IMR-90 (cell line): ENCODE results near the gene DNASE2. TPM values are rescaled to one million over a fixed set of nuclear protein-coding genes. Genes with fewer than 3 reads are reported as not detected.

Experiments used
- RFX5 ChIP-seq: IDR thresholded peaks from 2 replicates; pipeline ENCODE4 v1.8.0; 2012; ENCODE audit warnings: low read depth, mild to moderate bottlenecking, low read length, moderate library complexity
- microRNA-seq, 2 experiments: library from miRNA; stranded (forward) in 1 of 2; unstranded in 1 of 2; fragments of 10-50 nt in 1 of 2; fragments of <30 nt in 1 of 2; gene quantifications in 1 of 2; microRNA quantifications in 1 of 2; one replicate each; pipeline versions ENCODE3 to v1.1.0; 2013 to 2020; ENCODE audit not compliant: insufficient read depth in 1 of 2, insufficient read length in 1 of 2, unreplicated experiment in 1 of 2
- polyA plus RNA-seq, 3 experiments: library from polyadenylated mRNA; depleted of rRNA; stranded (reverse); fragments of >200 nt; gene quantifications; 2 replicates each; pipeline ENCODE4 v1.2.3, GENCODE V29; 2012; ENCODE audit warnings: low replicate concordance in 1 of 3
- small RNA-seq, 5 experiments: library from RNA; depleted of rRNA; stranded (forward); fragments of <200 nt; gene quantifications; one replicate each; pipeline ENCODE3, GENCODE V24; 2012
- total RNA-seq: library from RNA; depleted of rRNA; stranded (reverse); fragments of >200 nt; gene quantifications from 2 replicates; pipeline ENCODE4 v1.2.3, GENCODE V29; 2012; rRNA removed
- TF ChIP-seq, protein P1 (sequence below): fragments of 150-350 bp; IDR thresholded peaks from 2 replicates; pipeline ENCODE4 v1.6.1; 2017; ENCODE audit warnings: mild to moderate bottlenecking, antibody characterized with exemption, low read length, low read depth

The DNASE2 gene
- total and polyA plus RNA-seq, 2 of the 4 experiments (the other 2 are of a cell fraction): 9.5 to 31.1 TPM

DNA sequence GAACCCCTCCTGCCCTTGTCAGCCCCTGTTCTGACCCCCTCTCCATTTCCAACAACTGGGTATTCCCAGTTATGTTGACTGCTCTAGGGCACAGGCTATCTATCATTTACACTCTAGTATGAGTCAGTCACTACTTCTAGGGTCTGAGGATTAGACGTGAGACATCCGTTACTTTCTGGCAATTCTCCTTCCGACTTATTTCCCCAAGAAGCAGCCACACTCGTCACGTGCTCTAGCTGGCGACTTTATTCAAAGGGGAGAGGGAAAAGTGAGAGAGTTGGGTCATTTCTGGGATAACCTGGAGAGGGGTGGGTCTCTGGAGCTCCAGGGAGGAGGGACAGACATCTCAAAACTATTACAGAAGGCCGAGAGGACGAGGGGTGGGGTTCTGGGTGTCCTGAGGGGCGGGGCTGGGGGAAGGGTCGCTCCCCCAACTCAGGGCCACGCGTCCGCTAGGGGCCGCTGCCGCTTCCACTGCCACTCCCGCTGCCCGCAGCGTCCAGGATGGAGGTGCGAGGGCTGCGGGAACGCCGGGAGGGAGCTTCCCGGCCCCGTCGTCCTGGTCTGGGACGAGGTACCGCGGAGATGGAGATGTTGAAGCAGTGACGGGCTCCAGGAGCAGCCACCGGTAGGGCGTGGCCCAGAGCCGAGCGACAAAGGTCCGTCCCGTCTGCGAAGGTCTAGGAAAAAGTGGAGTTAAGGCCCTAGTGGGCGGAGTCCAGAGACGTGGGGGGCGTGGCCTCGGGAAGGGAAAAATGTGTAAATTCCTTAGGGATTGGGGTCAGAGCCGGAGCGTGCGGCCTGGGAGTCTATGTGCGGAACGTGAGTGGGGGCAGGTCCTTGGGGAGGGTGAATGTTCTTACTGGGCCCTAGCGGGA, 55.8 kb downstream of the DNASE2 start (continued):
- TF ChIP-seq, protein P1, sequence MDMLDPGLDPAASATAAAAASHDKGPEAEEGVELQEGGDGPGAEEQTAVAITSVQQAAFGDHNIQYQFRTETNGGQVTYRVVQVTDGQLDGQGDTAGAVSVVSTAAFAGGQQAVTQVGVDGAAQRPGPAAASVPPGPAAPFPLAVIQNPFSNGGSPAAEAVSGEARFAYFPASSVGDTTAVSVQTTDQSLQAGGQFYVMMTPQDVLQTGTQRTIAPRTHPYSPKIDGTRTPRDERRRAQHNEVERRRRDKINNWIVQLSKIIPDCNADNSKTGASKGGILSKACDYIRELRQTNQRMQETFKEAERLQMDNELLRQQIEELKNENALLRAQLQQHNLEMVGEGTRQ: peak; percentile 32; the same call in 1 of the 2 replicates
- no peak for TF ChIP-seq RFX5

Small RNA genes within 50 kb of the gene (microRNA-seq; reads per million reads assigned to microRNA genes)
- gene MIR5695 (0 reads per million in 2 experiments), gene MIR6794 (0 reads per million in 2 experiments)

Small RNA genes within 50 kb of the gene (small RNA-seq; reads per million reads assigned to genes)
- gene MIR5695: 0 to 0.41 (median 0) reads per million in 5 experiments
- 0 reads per million in 5 experiments for gene MIR6794

Other genes starting within 250 kb of the DNASE2 start
- gene MAN2B1, start 214.7 kb downstream of the DNASE2 start, total RNA-seq: 10.4 and 10.6 TPM in 2 replicates
- 55.4 and 64.0 TPM in 2 replicates for gene MAN2B1, start 214.7 kb downstream of the DNASE2 start, polyA plus RNA-seq (2012; rRNA removed)
- gene WDR83, start 214.6 kb downstream of the DNASE2 start, total RNA-seq: 5.3 and 5.9 TPM in 2 replicates
- 8.9 and 10.5 TPM in 2 replicates for gene WDR83, start 214.6 kb downstream of the DNASE2 start, polyA plus RNA-seq (2012; rRNA removed)
- gene DHPS, start 199.6 kb downstream of the DNASE2 start, total RNA-seq: 73.3 and 82.8 TPM in 2 replicates
- gene DHPS, start 199.6 kb downstream of the DNASE2 start, polyA plus RNA-seq (2012; rRNA removed): 85.0 and 88.6 TPM in 2 replicates
- gene GNG14, start 193.5 kb downstream of the DNASE2 start, total RNA-seq: not detected in 2 replicates
- not detected in 2 replicates for gene GNG14, start 193.5 kb downstream of the DNASE2 start, polyA plus RNA-seq (2012; rRNA removed)
- gene FBXW9, start 184.8 kb downstream of the DNASE2 start, total RNA-seq: 8.6 and 9.5 TPM in 2 replicates
- 14.2 and 14.4 TPM in 2 replicates for gene FBXW9, start 184.8 kb downstream of the DNASE2 start, polyA plus RNA-seq (2012; rRNA removed)
- gene TNPO2, start 157.5 kb downstream of the DNASE2 start, total RNA-seq: 32.8 and 36.0 TPM in 2 replicates
- 77.2 and 82.3 TPM in 2 replicates for gene TNPO2, start 157.5 kb downstream of the DNASE2 start, polyA plus RNA-seq (2012; rRNA removed)
- gene TRIR, start 146.8 kb downstream of the DNASE2 start, total RNA-seq: 99.2 and 113 TPM in 2 replicates
- gene TRIR, start 146.8 kb downstream of the DNASE2 start, polyA plus RNA-seq (2012; rRNA removed): 201 and 242 TPM in 2 replicates
- 111 and 129 TPM in 2 replicates for gene GET3, start 144.0 kb downstream of the DNASE2 start, total RNA-seq
- gene GET3, start 144.0 kb downstream of the DNASE2 start, polyA plus RNA-seq (2012; rRNA removed): 152 and 178 TPM in 2 replicates
- not detected in 2 replicates for gene BEST2, start 129.7 kb downstream of the DNASE2 start, total RNA-seq
- gene BEST2, start 129.7 kb downstream of the DNASE2 start, polyA plus RNA-seq (2012; rRNA removed): not detected in 2 replicates
- 7.5 and 8.1 TPM in 2 replicates for gene HOOK2, start 105.9 kb downstream of the DNASE2 start, total RNA-seq
- 11.0 and 21.6 TPM in 2 replicates for gene HOOK2, start 105.9 kb downstream of the DNASE2 start, polyA plus RNA-seq (2012; rRNA removed)
- gene JUNB, start 90.0 kb downstream of the DNASE2 start, total RNA-seq: 20.8 and 32.8 TPM in 2 replicates
- gene JUNB, start 90.0 kb downstream of the DNASE2 start, polyA plus RNA-seq (2012; rRNA removed): 109 and 141 TPM in 2 replicates
- 351 and 371 TPM in 2 replicates for gene PRDX2, start 79.6 kb downstream of the DNASE2 start, total RNA-seq
- 378 and 383 TPM in 2 replicates for gene PRDX2, start 79.6 kb downstream of the DNASE2 start, polyA plus RNA-seq (2012; rRNA removed)
- not detected in 2 replicates for gene THSD8, start 79.4 kb downstream of the DNASE2 start, total RNA-seq
- gene THSD8, start 79.4 kb downstream of the DNASE2 start, polyA plus RNA-seq (2012; rRNA removed): 0.68 and 0.90 TPM in 2 replicates
- gene RNASEH2A, start 74.9 kb downstream of the DNASE2 start, total RNA-seq: 44.6 and 45.5 TPM in 2 replicates
- gene RNASEH2A, start 74.9 kb downstream of the DNASE2 start, polyA plus RNA-seq (2012; rRNA removed): 34.9 and 39.4 TPM in 2 replicates
- not detected in 2 replicates for gene RTBDN, start 46.9 kb downstream of the DNASE2 start, total RNA-seq
- 0.07 and 0.14 TPM in 2 replicates for gene RTBDN, start 46.9 kb downstream of the DNASE2 start, polyA plus RNA-seq (2012; rRNA removed)
- gene MAST1, start 42.9 kb downstream of the DNASE2 start, total RNA-seq: 0.28 and 1.1 TPM in 2 replicates
- 0.44 and 0.56 TPM in 2 replicates for gene MAST1, start 42.9 kb downstream of the DNASE2 start, polyA plus RNA-seq (2012; rRNA removed)
- not detected in 2 replicates for gene KLF1, start 5.8 kb upstream of the DNASE2 start, total RNA-seq
- not detected in 2 replicates for gene KLF1, start 5.8 kb upstream of the DNASE2 start, polyA plus RNA-seq (2012; rRNA removed)
- gene GCDH, start 9.7 kb upstream of the DNASE2 start, total RNA-seq: 41.1 and 41.6 TPM in 2 replicates
- gene GCDH, start 9.7 kb upstream of the DNASE2 start, polyA plus RNA-seq (2012; rRNA removed): 24.5 and 27.7 TPM in 2 replicates
- under 0.01 and 0.36 TPM in 2 replicates for gene SYCE2, start 37.8 kb upstream of the DNASE2 start, total RNA-seq
- gene SYCE2, start 37.8 kb upstream of the DNASE2 start, polyA plus RNA-seq (2012; rRNA removed): 0.19 and 0.50 TPM in 2 replicates
- gene FARSA, start 52.3 kb upstream of the DNASE2 start, total RNA-seq: 49.3 and 53.0 TPM in 2 replicates
- gene FARSA, start 52.3 kb upstream of the DNASE2 start, polyA plus RNA-seq (2012; rRNA removed): 75.9 and 80.9 TPM in 2 replicates
- gene CALR, start 57.2 kb upstream of the DNASE2 start, total RNA-seq: 3,245 and 3,358 TPM in 2 replicates
- 1,894 and 1,932 TPM in 2 replicates for gene CALR, start 57.2 kb upstream of the DNASE2 start, polyA plus RNA-seq (2012; rRNA removed)
- 54.3 and 56.4 TPM in 2 replicates for gene RAD23A, start 64.4 kb upstream of the DNASE2 start, total RNA-seq
- gene RAD23A, start 64.4 kb upstream of the DNASE2 start, polyA plus RNA-seq (2012; rRNA removed): 67.8 and 79.7 TPM in 2 replicates
- 13.3 and 22.5 TPM in 2 replicates for gene GADD45GIP1, start 75.8 kb upstream of the DNASE2 start, total RNA-seq
- 42.4 and 64.7 TPM in 2 replicates for gene GADD45GIP1, start 75.8 kb upstream of the DNASE2 start, polyA plus RNA-seq (2012; rRNA removed)
- not detected in 2 replicates for gene DAND5, start 88.1 kb upstream of the DNASE2 start, total RNA-seq
- gene DAND5, start 88.1 kb upstream of the DNASE2 start, polyA plus RNA-seq (2012; rRNA removed): 0.03 TPM in 1 of 2 replicates, not detected in the other
- 10.0 and 10.2 TPM in 2 replicates for gene NFIX, start 114.0 kb upstream of the DNASE2 start, total RNA-seq
- gene NFIX, start 114.0 kb upstream of the DNASE2 start, polyA plus RNA-seq (2012; rRNA removed): 46.9 and 47.7 TPM in 2 replicates
- 0.28 and 0.36 TPM in 2 replicates for gene LYL1, start 221.4 kb upstream of the DNASE2 start, total RNA-seq
- gene LYL1, start 221.4 kb upstream of the DNASE2 start, polyA plus RNA-seq (2012; rRNA removed): 0.39 and 0.63 TPM in 2 replicates
- 23.3 and 28.3 TPM in 2 replicates for gene TRMT1, start 235.3 kb upstream of the DNASE2 start, total RNA-seq
- 56.0 and 62.1 TPM in 2 replicates for gene TRMT1, start 235.3 kb upstream of the DNASE2 start, polyA plus RNA-seq (2012; rRNA removed)
- gene NACC1, start 236.8 kb upstream of the DNASE2 start, total RNA-seq: 42.5 and 56.7 TPM in 2 replicates
- 181 and 243 TPM in 2 replicates for gene NACC1, start 236.8 kb upstream of the DNASE2 start, polyA plus RNA-seq (2012; rRNA removed)